Right atrium auricular region (tissue), 2 donors: ENCODE results near the gene PLG. TPM values are rescaled to one million over a fixed set of nuclear protein-coding genes. Genes with fewer than 3 reads are reported as not detected.
"Not testable (repeated sequence)": the region's sequence is repeated elsewhere in the genome, so short reads cannot be mapped to it uniquely, and the experiment has no call there.

ENCODE experiments used
- DNase-seq: peaks from one replicate; pipeline ENCODE4 v3.0.0-alpha.2; 2019; ENCODE audit warnings: low spot score
- H3K27ac ChIP-seq, 2 donors: fragments of 200-600 bp; sonication (generic); 1 replicate in 1 of 2; 2 replicates in 1 of 2; pipeline ENCODE4 v1.5.1; 2016 to 2019
- H3K27me3 ChIP-seq, 2 donors: fragments of 200-600 bp; sonication (generic); one replicate each; pipeline versions ENCODE4 v1.5.1 to v1.6.0; 2017 to 2019
- H3K36me3 ChIP-seq: fragments of 200-600 bp; sonication (generic); one replicate; pipeline ENCODE4 v1.5.1; 2016
- H3K4me1 ChIP-seq, 2 donors: fragments of 200-600 bp; sonication (generic); one replicate each; pipeline versions ENCODE4 v1.5.1 to v1.6.0; 2017 to 2019
- H3K4me3 ChIP-seq, 2 donors: fragments of 200-600 bp; sonication (generic); 1 replicate in 1 of 2; 2 replicates in 1 of 2; pipeline ENCODE4 v1.5.1; 2017 to 2019; ENCODE audit warnings: mild to moderate bottlenecking in 1 of 2, moderate library complexity in 1 of 2
- H3K9me3 ChIP-seq, 2 donors: fragments of 200-600 bp; sonication (generic); one replicate each; pipeline ENCODE4 v1.5.1; 2019
- total RNA-seq, 2 donors: library from RNA; depleted of rRNA; stranded (reverse); fragments of >200 nt; gene quantifications; one replicate each; pipeline ENCODE4 v1.1.0, GENCODE V29; 2016
- TF ChIP-seq, protein P1 (sequence below), 2 donors: fragments of 200-600 bp; sonication (generic); IDR thresholded peaks; one replicate each; pipeline ENCODE4 v1.5.1; 2019; ENCODE audit warnings: antibody characterized with exemption in 2 of 2

The PLG gene
- total RNA-seq, 2 donors from 2014 or later: not detected

DNA sequence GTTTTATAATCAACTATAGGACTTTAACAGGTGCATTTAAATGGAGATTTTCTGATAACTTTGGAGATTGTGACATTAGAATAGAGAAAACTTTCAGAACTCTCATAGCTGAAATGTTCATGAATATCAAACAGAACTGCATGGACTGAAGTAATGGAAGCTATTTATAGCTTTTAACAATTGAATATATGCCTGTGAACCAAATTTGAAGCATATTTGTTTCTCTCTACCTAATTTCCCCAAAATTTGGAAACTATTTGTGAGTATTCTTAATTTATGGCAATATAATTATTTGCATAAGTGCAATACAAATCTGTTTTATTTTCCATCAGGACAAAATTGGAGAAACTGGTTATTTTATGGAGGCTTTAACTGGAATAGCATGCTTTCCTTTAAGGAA, 96.6 kb downstream of the PLG start:
- H3K4me1 ChIP-seq: no peaks in the 10 kb centered on the region

GRCh38 chr6:160799801-160800506, 97.9 kb downstream of the PLG start:
- Histone ChIP-seq H3K27ac (no peak overlapping the region), H3K9me3 (peaks cover 0 to 9% of the 10 kb centered on the region in 2 donors), H3K4me3 (no peak overlapping the region), H3K36me3 (no peaks in the 10 kb centered on the region), H3K4me1 (no peaks in the 10 kb centered on the region), H3K27me3 (no peaks in the 10 kb centered on the region)
- DNase-seq: no peak
- TF ChIP-seq, protein P1, sequence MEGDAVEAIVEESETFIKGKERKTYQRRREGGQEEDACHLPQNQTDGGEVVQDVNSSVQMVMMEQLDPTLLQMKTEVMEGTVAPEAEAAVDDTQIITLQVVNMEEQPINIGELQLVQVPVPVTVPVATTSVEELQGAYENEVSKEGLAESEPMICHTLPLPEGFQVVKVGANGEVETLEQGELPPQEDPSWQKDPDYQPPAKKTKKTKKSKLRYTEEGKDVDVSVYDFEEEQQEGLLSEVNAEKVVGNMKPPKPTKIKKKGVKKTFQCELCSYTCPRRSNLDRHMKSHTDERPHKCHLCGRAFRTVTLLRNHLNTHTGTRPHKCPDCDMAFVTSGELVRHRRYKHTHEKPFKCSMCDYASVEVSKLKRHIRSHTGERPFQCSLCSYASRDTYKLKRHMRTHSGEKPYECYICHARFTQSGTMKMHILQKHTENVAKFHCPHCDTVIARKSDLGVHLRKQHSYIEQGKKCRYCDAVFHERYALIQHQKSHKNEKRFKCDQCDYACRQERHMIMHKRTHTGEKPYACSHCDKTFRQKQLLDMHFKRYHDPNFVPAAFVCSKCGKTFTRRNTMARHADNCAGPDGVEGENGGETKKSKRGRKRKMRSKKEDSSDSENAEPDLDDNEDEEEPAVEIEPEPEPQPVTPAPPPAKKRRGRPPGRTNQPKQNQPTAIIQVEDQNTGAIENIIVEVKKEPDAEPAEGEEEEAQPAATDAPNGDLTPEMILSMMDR (IDR thresholded peaks at IDR 0.05): no peak

More for the DNA sequence above, 96.6 kb downstream of the PLG start:
- Histone ChIP-seq H3K4me3 (no peak overlapping the region), H3K9me3 (peaks cover 0 to 9% of the 10 kb centered on the region in 2 donors), H3K36me3 (no peaks in the 10 kb centered on the region), H3K27me3 (no peaks in the 10 kb centered on the region), H3K27ac (no peak overlapping the region)
- TF ChIP-seq, protein P1 (IDR thresholded peaks at IDR 0.05): no peak
- no peak for DNase-seq

- TF ChIP-seq, protein P1 (IDR thresholded peaks at IDR 0.05): no peak
- H3K9me3 ChIP-seq: peaks cover 0 to 9% of the 10 kb centered on the region in 2 donors
- H3K27ac ChIP-seq: no peak overlapping the region
- H3K4me3 ChIP-seq: no peak overlapping the region
- no peaks in the 10 kb centered on the region for H3K4me1 ChIP-seq
- H3K36me3 ChIP-seq: no peaks in the 10 kb centered on the region
- no peak for DNase-seq
- H3K27me3 ChIP-seq: no peaks in the 10 kb centered on the region
Observed at GRCh38 chr6:160801418-160801817, 99.4 kb downstream of the PLG start.

GRCh38 chr6:160802049-160802448, 100.0 kb downstream of the PLG start:
- not testable (repeated sequence) for DNase-seq, H3K4me1 ChIP-seq, H3K4me3 ChIP-seq, H3K27ac ChIP-seq, H3K9me3 ChIP-seq, H3K36me3 ChIP-seq, H3K27me3 ChIP-seq

Other genes starting within 250 kb of the PLG start
- gene LPA, start 38.0 kb upstream of the PLG start, total RNA-seq: not detected